ENCODE results near the gene CELA3A.

Gene CELA3A

GRCh38 chr1:22052115-22053016, 50.9 kb downstream of the CELA3A start, which contains the start of gene CDC42:
Gene CDC42 (plus strand): TSS chr1:22052709. CDS start chr1:22078479, 25,770 bp downstream.
- peak; percentile 85 to 90 for DNase-seq

DNA sequence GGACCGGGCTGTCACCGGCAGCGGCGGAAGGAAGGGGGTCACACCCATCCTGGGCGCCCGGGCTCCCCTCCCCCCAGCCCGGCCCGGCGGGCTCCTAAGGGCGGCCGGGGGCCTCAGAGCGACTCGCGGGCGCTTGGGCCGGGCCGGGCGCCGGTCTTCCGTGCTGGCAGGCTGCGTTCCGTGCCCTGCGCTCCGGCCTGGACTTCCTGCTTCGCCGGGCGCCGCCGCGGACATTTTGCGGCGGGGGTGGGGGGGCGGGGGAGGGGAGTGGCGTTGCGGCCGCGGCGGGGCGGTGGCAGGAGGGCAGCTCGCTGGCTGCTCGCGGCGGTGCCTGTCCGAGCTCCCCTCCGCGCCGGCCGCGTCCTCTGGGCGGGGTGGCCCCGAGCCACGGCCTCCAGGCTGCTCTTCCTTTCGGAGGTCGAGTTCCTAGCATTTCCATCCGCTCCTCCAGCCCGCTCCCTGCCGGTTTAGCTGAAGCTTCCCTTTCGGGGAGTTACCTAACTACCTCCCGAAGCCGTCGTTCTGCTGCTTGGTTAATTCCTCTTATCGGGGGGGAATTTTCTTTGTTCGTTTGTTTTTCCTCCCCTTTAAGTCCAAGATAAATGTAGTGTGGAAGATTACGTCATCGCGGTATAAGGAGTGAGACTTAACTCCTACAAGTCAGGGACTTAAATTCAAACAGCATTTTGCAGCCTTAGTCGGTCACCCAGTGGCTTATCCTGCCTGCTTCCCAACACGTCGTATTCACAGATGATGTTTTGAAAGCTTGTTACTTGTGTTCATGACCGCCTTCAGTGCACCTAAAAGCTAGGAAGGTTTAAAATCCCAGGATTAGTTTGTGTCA, 51.8 kb downstream of the CELA3A start:
- DNase-seq, result peak; percentile 27 to 60

- DNase-seq, result no peak
These were observed 52.7 kb downstream of the CELA3A start for GRCh38 chr1:22053861-22054770.

DNA sequence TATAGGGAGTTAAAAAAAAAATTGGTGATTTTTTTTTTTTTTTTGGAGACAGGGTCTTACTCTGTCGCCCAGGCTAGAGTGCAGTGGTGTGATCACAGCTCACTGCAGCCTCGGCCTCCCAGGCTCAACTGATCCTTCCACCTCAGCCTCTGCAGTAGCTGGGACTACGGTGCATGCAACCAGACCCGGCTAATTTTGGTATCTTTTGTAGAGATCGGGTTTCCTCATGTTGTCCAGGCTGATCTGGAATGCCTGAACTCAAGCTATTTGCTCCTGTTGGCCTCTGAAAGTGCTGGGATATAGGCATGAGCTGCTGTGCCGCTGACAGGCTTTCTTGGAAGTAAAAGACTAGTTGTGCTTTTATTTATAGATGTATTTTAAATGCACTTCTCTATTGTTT, 54.0 kb downstream of the CELA3A start:
- DNase-seq, result no peak

DNA sequence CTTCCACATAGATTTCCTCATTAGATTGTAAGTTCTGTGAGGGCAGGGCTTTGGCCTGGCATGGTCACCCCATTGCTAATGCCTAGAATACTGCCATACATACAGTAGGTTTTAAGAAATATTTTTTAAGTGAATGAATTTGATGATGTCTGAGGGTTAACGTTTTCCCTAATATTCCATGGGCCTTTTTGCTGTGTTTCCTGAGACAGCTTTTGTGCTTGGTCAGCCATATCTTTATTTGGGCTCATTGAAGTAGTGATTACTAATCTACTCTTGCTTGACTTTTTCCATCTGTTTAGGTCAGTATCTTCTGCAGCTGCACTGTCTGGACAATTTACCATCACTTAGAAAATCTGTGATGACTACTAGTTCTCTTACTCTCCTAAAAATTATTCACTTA, 54.6 kb downstream of the CELA3A start:
- no peak for DNase-seq

DNA sequence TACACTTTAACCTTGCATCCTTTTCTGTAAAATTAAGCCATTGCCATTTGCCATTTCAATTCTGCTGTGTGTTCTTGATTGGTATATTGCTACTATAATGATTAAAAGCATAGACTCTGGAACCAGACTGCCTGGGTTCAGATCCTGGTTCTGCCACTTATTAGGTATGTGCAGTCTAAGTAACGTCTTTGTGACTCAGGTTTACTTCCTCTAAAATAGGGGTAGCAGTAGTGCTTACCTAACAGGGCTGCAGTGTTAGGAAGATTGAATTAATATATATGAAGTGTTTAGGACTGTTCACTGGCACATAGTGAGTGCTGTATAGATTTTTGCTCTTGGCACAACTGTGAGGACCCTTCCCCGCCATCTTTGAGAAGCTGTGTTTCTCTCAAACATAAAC, 55.5 kb downstream of the CELA3A start:
- DNase-seq, result no peak

GRCh38 chr1:22057861-22058260, 56.4 kb downstream of the CELA3A start:
- DNase-seq, result no peak

All from bone marrow (tissue), 2 donors.